CD4-positive, alpha-beta T cell treated with Interleukin-1 beta for 1 hour (primary cell): Measurements from ENCODE around the gene TENT4B.
A peak's percentile ranks its signal among the peaks of the same experiment; 100 is the strongest.

Source experiments
- DNase-seq, 2 donors: peaks; one replicate each; pipeline ENCODE4 v3.0.0-alpha.2; 2020 to 2022

TENT4B gene

GRCh38 chr16:50198802-50199403 is 45.8 kb downstream of the TENT4B start:
- DNase-seq, result no peak

GRCh38 chr16:50201787-50202186 is 48.7 kb downstream of the TENT4B start:
- DNase-seq, result no peak

- DNase-seq, result no peak
Measured at GRCh38 chr16:50202926-50203624, 50.0 kb downstream of the TENT4B start.

- no peak for DNase-seq
Measured at GRCh38 chr16:50203681-50204080, 50.6 kb downstream of the TENT4B start.

- no peak for DNase-seq
Measured at GRCh38 chr16:50204453-50205108, 51.5 kb downstream of the TENT4B start.

- no peak for DNase-seq
Measured at GRCh38 chr16:50207652-50208051, 54.5 kb downstream of the TENT4B start.

- DNase-seq, result no peak
Measured at GRCh38 chr16:50208460-50208931, 55.4 kb downstream of the TENT4B start.

GRCh38 chr16:50209546-50210265 is 56.6 kb downstream of the TENT4B start:
- no peak for DNase-seq

- DNase-seq, result peak; percentile 61 to 67
Measured at GRCh38 chr16:50210266-50211038, 57.3 kb downstream of the TENT4B start.

GRCh38 chr16:50213939-50214519 is 60.9 kb downstream of the TENT4B start:
- peak in 1 of 2 donors; percentile 70 for DNase-seq

- no peak for DNase-seq
Measured at GRCh38 chr16:50215680-50216079, 62.6 kb downstream of the TENT4B start.

- no peak for DNase-seq
Measured at GRCh38 chr16:50216231-50216630, 63.1 kb downstream of the TENT4B start.

- DNase-seq, result no peak
Measured at GRCh38 chr16:50219402-50219975, 66.4 kb downstream of the TENT4B start.

GRCh38 chr16:50224286-50224685 is 71.2 kb downstream of the TENT4B start:
- no peak for DNase-seq

GRCh38 chr16:50227120-50227519 is 74.0 kb downstream of the TENT4B start:
- no peak for DNase-seq

GRCh38 chr16:50227665-50228064 is 74.6 kb downstream of the TENT4B start:
- DNase-seq, result no peak

GRCh38 chr16:50228364-50228868 is 75.3 kb downstream of the TENT4B start:
- DNase-seq, result no peak

GRCh38 chr16:50229149-50229726 is 76.1 kb downstream of the TENT4B start:
- DNase-seq, result no peak

GRCh38 chr16:50234771-50235556 is 81.9 kb downstream of the TENT4B start:
- no peak for DNase-seq

- DNase-seq, result no peak
Measured at GRCh38 chr16:50235581-50235980, 82.5 kb downstream of the TENT4B start.
